CD14-positive monocyte (primary cell): ENCODE data around the gene SGCD. TPM values are rescaled to one million over a fixed set of nuclear protein-coding genes. Genes with fewer than 3 reads are reported as not detected.
"Not testable (repeated sequence)": the region's sequence is repeated elsewhere in the genome, so short reads cannot be mapped to it uniquely, and the experiment has no call there.

ENCODE experiments used
- DNase-seq, 3 donors: peaks; one replicate each; pipeline ENCODE4 v3.0.0-alpha.2; 2011 to 2022
- H2AFZ ChIP-seq: 2 replicates; pipeline ENCODE4 v1.6.0; 2012; ENCODE audit warnings: mild to moderate bottlenecking, low read depth, low read length, inconsistent platforms; ENCODE audit not compliant: insufficient read depth, poor library complexity, severe bottlenecking
- H3K27ac ChIP-seq, 2 donors: 1 replicate in 1 of 2; 2 replicates in 1 of 2; pipeline ENCODE4 v1.5.1; 2012 to 2013; ENCODE audit warnings: low read length in 2 of 2, control low read depth in 1 of 2, inconsistent platforms in 1 of 2, low read depth in 1 of 2, mild to moderate bottlenecking in 1 of 2
- H3K27me3 ChIP-seq, 2 donors: one replicate each; pipeline versions ENCODE4 v1.6.0 to v1.6.1; 2011 to 2013; ENCODE audit warnings: low read length in 2 of 2; ENCODE audit not compliant: control insufficient read depth in 2 of 2, insufficient read depth in 2 of 2
- H3K36me3 ChIP-seq, 2 donors: replicated peaks in 1 of 2; 1 replicate in 1 of 2; 2 replicates in 1 of 2; pipeline versions ENCODE4 v1.5.1 to v1.6.1; 2012 to 2013; ENCODE audit warnings: low read length in 2 of 2, control low read depth in 1 of 2, inconsistent platforms in 1 of 2, mild to moderate bottlenecking in 1 of 2; ENCODE audit not compliant: insufficient read depth in 2 of 2, control insufficient read depth in 1 of 2
- H3K4me1 ChIP-seq, 2 donors: 1 replicate in 1 of 2; 2 replicates in 1 of 2; pipeline versions ENCODE4 v1.5.1 to v1.6.1; 2012 to 2013; ENCODE audit warnings: low read length in 2 of 2, control low read depth in 1 of 2, inconsistent platforms in 1 of 2, mild to moderate bottlenecking in 1 of 2, moderate library complexity in 1 of 2; ENCODE audit not compliant: insufficient read depth in 2 of 2, control insufficient read depth in 1 of 2
- H3K4me2 ChIP-seq: replicated peaks from 2 replicates; pipeline ENCODE3; 2012; ENCODE audit warnings: low read length, moderate library complexity, mild to moderate bottlenecking; ENCODE audit not compliant: poor library complexity, severe bottlenecking; ENCODE audit errors: extremely low read depth
- H3K4me3 ChIP-seq, 3 experiments: fragments of 200-600 bp in 1 of 3; sonication (generic) in 1 of 3; replicated peaks in 1 of 3; 1 replicate in 2 of 3; 2 replicates in 1 of 3; pipeline ENCODE4 v1.5.1; 2011 to 2013; ENCODE audit warnings: low read length in 3 of 3, mild to moderate bottlenecking in 3 of 3, control low read depth in 2 of 3, low read depth in 2 of 3, inconsistent platforms in 1 of 3, moderate library complexity in 1 of 3
- H3K79me2 ChIP-seq: 2 replicates; pipeline ENCODE4 v1.6.0; 2012; ENCODE audit warnings: mild to moderate bottlenecking, control low read depth, inconsistent platforms, low read length, moderate library complexity; ENCODE audit not compliant: insufficient read depth
- H3K9ac ChIP-seq: 2 replicates; pipeline ENCODE4 v1.6.0; 2017; ENCODE audit warnings: low read length, mild to moderate bottlenecking; ENCODE audit not compliant: insufficient read depth, poor library complexity, severe bottlenecking
- H3K9me3 ChIP-seq, 2 donors: replicated peaks in 1 of 2; 1 replicate in 1 of 2; 2 replicates in 1 of 2; pipeline versions ENCODE4 v1.5.1 to v1.6.1; 2012 to 2013; ENCODE audit warnings: low read length in 2 of 2, control low read depth in 1 of 2; ENCODE audit not compliant: control insufficient read depth in 1 of 2, insufficient read depth in 1 of 2
- H4K20me1 ChIP-seq: 2 replicates; pipeline ENCODE4 v1.6.0; 2012; ENCODE audit warnings: mild to moderate bottlenecking, low read length, control low read depth, moderate library complexity; ENCODE audit not compliant: insufficient read depth
- H3K27ac Mint-ChIP-seq, 7 donors: one replicate each; pipeline ENCODE4 v1.8.0; 2020; ENCODE audit warnings: mild to moderate bottlenecking in 7 of 7, mixed read lengths in 7 of 7, moderate library complexity in 6 of 7, inconsistent platforms in 2 of 7
- H3K27me3 Mint-ChIP-seq, 3 donors: one replicate each; pipeline ENCODE4 v1.8.0; 2021 to 2022; ENCODE audit warnings: low read depth in 3 of 3, mild to moderate bottlenecking in 3 of 3, mixed read lengths in 3 of 3, moderate library complexity in 3 of 3, inconsistent platforms in 1 of 3
- H3K36me3 Mint-ChIP-seq, 2 donors: one replicate each; pipeline ENCODE4 v1.8.0; 2020; ENCODE audit warnings: mixed read lengths in 2 of 2, inconsistent platforms in 1 of 2, mild to moderate bottlenecking in 1 of 2
- H3K4me1 Mint-ChIP-seq: one replicate; pipeline ENCODE4 v1.8.0; 2020; ENCODE audit warnings: mild to moderate bottlenecking, mixed read lengths
- H3K4me3 Mint-ChIP-seq, 2 donors: one replicate each; pipeline ENCODE4 v1.8.0; 2020; ENCODE audit warnings: mild to moderate bottlenecking in 2 of 2, mixed read lengths in 2 of 2, moderate library complexity in 1 of 2
- H3K9me3 Mint-ChIP-seq, 7 donors: one replicate each; pipeline ENCODE4 v1.8.0; 2020 to 2022; ENCODE audit warnings: mixed read lengths in 7 of 7, mild to moderate bottlenecking in 6 of 7, moderate library complexity in 6 of 7, inconsistent platforms in 2 of 7
- CTCF ChIP-seq: fragments of 200-600 bp; IDR thresholded peaks from one replicate; pipeline ENCODE4 v1.8.0; 2022; ENCODE audit warnings: antibody characterized with exemption, mild to moderate bottlenecking
- WGBS: methylation state at CpG from one replicate; pipeline ENCODE4 v1.1.5; 2013; ENCODE audit warnings: missing lambda C conversion rate; ENCODE audit not compliant: insufficient coverage; 5-methylcytosine and 5-hydroxymethylcytosine counted together
- intact Hi-C, 2 donors: fragments of 100-400 bp; cut with micrococcal nuclease; formaldehyde crosslinking; loops; one replicate each; pipeline versions ENCODE4 v1.15.0 to v1.15.1; 2023
- polyA plus RNA-seq, 3 donors: library from polyadenylated mRNA; depleted of rRNA in 1 of 3; unstranded in 2 of 3; stranded (reverse) in 1 of 3; fragments of 300-500 nt in 2 of 3; fragments of >200 nt in 1 of 3; fragmentation: Illumina TruSeq in 2 of 3; gene quantifications; 1 replicate in 2 of 3; 2 replicates in 1 of 3; pipeline ENCODE4 v1.2.3, GENCODE V29; 2012 to 2021

Gene SGCD
- polyA plus RNA-seq, 3 donors = not detected

GRCh38 chr5:156654444-156654843 is 327.5 kb downstream of the SGCD start:
- no peaks in the 10 kb centered on the region for H3K27me3 Mint-ChIP-seq
- no peak overlapping the region for H3K27ac Mint-ChIP-seq
- H3K36me3 Mint-ChIP-seq = no peaks in the 10 kb centered on the region
- H3K9ac ChIP-seq = no peak overlapping the region
- H3K36me3 ChIP-seq = no peaks in the 10 kb centered on the region
- no peak overlapping the region for H3K4me3 ChIP-seq
- H3K9me3 ChIP-seq = no peaks in the 10 kb centered on the region
- H2AFZ ChIP-seq = no peak overlapping the region
- no peak for TF ChIP-seq CTCF
- H3K27ac ChIP-seq = no peak overlapping the region
- H3K4me1 Mint-ChIP-seq = no peaks in the 10 kb centered on the region
- intact Hi-C loops = no loop called here
- no peak overlapping the region for H3K4me2 ChIP-seq
- H3K4me3 Mint-ChIP-seq = no peak overlapping the region
- no peak for DNase-seq
- no peaks in the 10 kb centered on the region for H3K27me3 ChIP-seq
- H3K79me2 ChIP-seq = no peaks in the 10 kb centered on the region
- H4K20me1 ChIP-seq = no peaks in the 10 kb centered on the region
- H3K4me1 ChIP-seq = no peaks in the 10 kb centered on the region
- H3K9me3 Mint-ChIP-seq = peaks cover 0 to 4% (median 0%) of the 10 kb centered on the region in 7 donors

GRCh38 chr5:156655732-156656131 is 328.8 kb downstream of the SGCD start:
- no peaks in the 10 kb centered on the region for H3K36me3 ChIP-seq
- no peak overlapping the region for H3K27ac ChIP-seq
- H3K27me3 Mint-ChIP-seq = no peaks in the 10 kb centered on the region
- no peak for DNase-seq
- H3K4me3 Mint-ChIP-seq = no peak overlapping the region
- no peaks in the 10 kb centered on the region for H3K4me1 Mint-ChIP-seq
- no peaks in the 10 kb centered on the region for H3K9me3 ChIP-seq
- no peak for TF ChIP-seq CTCF
- no peaks in the 10 kb centered on the region for H3K36me3 Mint-ChIP-seq
- H3K4me3 ChIP-seq = no peak overlapping the region
- H3K4me1 ChIP-seq = no peaks in the 10 kb centered on the region
- H3K4me2 ChIP-seq = no peak overlapping the region
- no peaks in the 10 kb centered on the region for H3K79me2 ChIP-seq
- H4K20me1 ChIP-seq = no peaks in the 10 kb centered on the region
- WGBS = no CpG with 5 or more reads among the region's 4 CpGs
- H3K27ac Mint-ChIP-seq = no peak overlapping the region
- H3K27me3 ChIP-seq = no peaks in the 10 kb centered on the region
- no peak overlapping the region for H3K9ac ChIP-seq
- intact Hi-C loops = no loop called here
- H2AFZ ChIP-seq = no peak overlapping the region
- H3K9me3 Mint-ChIP-seq = peaks cover 0 to 4% (median 0%) of the 10 kb centered on the region in 7 donors

- H3K9me3 ChIP-seq, DNase-seq, H3K4me2 ChIP-seq, H4K20me1 ChIP-seq, intact Hi-C loops, H3K79me2 ChIP-seq, H3K27me3 Mint-ChIP-seq, H3K4me1 Mint-ChIP-seq, H3K27me3 ChIP-seq, H3K4me3 Mint-ChIP-seq, H3K9ac ChIP-seq, H3K27ac Mint-ChIP-seq, H3K36me3 ChIP-seq, H3K36me3 Mint-ChIP-seq, H3K9me3 Mint-ChIP-seq, H3K4me3 ChIP-seq, H2AFZ ChIP-seq, H3K27ac ChIP-seq, H3K4me1 ChIP-seq: not testable (repeated sequence)
- WGBS = no CpG with 5 or more reads among the region's 10 CpGs
These were observed 337.9 kb downstream of the SGCD start for GRCh38 chr5:156664832-156665231.

GRCh38 chr5:156666686-156667085 is 339.7 kb downstream of the SGCD start:
- intact Hi-C loops, H3K27me3 ChIP-seq, H3K4me2 ChIP-seq, H3K27ac Mint-ChIP-seq, H3K36me3 Mint-ChIP-seq, H3K79me2 ChIP-seq, H4K20me1 ChIP-seq, H3K9me3 ChIP-seq, H3K4me1 ChIP-seq, H3K4me1 Mint-ChIP-seq, H3K9ac ChIP-seq, H3K9me3 Mint-ChIP-seq, H3K27ac ChIP-seq, H3K4me3 ChIP-seq, DNase-seq, H2AFZ ChIP-seq, H3K36me3 ChIP-seq, H3K4me3 Mint-ChIP-seq, H3K27me3 Mint-ChIP-seq: not testable (repeated sequence)
- WGBS = no CpG with 5 or more reads among the region's 3 CpGs
